Body of pancreas (tissue), 4 donors: ENCODE measurements around the gene OR6V1.

Experiments
- CTCF ChIP-seq, 7 experiments: fragments of 450-650 bp in 4 of 7; fragments of 200-600 bp in 3 of 7; sonication (generic) in 3 of 7; IDR thresholded peaks; one replicate each; pipeline ENCODE4 v1.5.1; 2016 to 2019; ENCODE audit warnings: antibody characterized with exemption in 7 of 7
- POLR2A ChIP-seq, 3 donors: fragments of 450-650 bp; IDR thresholded peaks; one replicate each; pipeline ENCODE4 v1.6.1; 2016; ENCODE audit warnings: antibody characterized with exemption in 3 of 3, mild to moderate bottlenecking in 2 of 3

- no peak for TF ChIP-seq CTCF (IDR thresholded peaks at IDR 0.05)
- TF ChIP-seq POLR2A (IDR thresholded peaks at IDR 0.05): no peak
These were observed 25.1 kb upstream of the OR6V1 start, which contains the start of gene OR9A2 for GRCh38 chr7:143027032-143027431.
